ENCODE results near the gene RPS29. TPM values are rescaled to one million over a fixed set of nuclear protein-coding genes. Genes with fewer than 3 reads are reported as not detected.

Gene RPS29
- total and polyA plus RNA-seq, 10 of the 15 experiments (the other 5 are each of a cell fraction or from before 2014, with no cell fraction given), result 2,685 to 10,815 (median 4,359) TPM

GRCh38 chr14:49617852-49618519 is 31.8 kb upstream of the RPS29 start (continued):
- TF ChIP-seq ZBTB4 (CRISPR knock-in tag; IDR thresholded peaks at IDR 0.05) (no peak), YBX1 (IDR thresholded peaks at IDR 0.05) (no peak), NR2C2 (IDR thresholded peaks at IDR 0.05; ENCODE audit: borderline replicate concordance, control insufficient read depth, insufficient read length, low read depth) (no peak), PML (IDR thresholded peaks at IDR 0.05; ENCODE audit: low read length) (no peak), E2F8 (IDR thresholded peaks at IDR 0.05; ENCODE audit: low read depth, partially characterized antibody) (no peak), IKZF1 (conservative IDR thresholded peaks at IDR 0.05) (no peak)

Data from GM12878 (cell line).